ENCODE measurements around the gene FLVCR2. TPM values are rescaled to one million over a fixed set of nuclear protein-coding genes. Genes with fewer than 3 reads are reported as not detected.

FLVCR2 gene
- total RNA-seq, 6 experiments from 2014 or later = 0.27 to 3.1 (median 1.8) TPM

DNA sequence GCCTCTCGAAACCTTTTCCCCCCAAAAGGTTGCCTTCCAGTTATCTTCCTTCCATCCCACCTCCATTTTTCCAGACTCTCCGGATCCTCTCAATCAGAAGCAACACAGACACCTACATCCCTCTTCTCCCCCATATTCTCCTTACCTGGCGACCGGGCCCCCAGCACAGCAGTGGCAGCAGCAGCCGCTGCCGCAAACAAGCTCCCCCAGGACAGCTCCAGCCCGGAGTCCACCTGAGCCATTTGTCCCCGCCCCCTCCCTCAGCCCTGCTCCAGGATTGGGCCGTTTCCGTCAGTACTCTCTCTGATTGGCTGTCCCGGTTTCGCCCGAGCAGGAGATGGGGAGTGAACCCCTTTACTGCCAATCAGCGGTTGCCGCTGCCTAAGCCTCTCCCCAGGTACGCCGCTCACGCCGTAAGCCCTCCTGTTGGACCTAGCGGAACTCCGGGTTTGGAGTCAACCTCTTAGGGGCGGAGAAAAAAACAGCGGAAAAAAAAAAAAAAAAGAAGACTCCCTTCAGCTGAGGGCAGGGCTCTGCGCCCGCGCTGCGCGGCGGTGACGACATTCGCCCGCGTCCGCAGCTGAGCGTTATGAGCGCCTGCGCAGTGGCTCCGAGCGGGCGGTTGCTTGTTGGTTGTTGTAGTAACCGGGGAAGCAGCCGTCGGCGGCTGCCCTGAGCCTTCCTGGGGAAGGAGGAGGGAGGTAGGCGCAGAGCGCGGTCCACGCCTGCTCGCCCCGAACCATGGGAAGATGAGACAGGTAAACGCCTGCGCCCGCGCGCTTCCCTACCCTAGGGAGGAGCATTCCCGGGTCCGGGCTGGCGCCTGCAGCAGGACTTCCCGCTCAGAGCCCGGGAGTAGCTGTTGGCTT lies 82.4 kb downstream of the FLVCR2 start, which contains the start of the genes ERG28 and TTLL5:
ERG28 (minus strand) TSS at position 247 of the 869 bp plus-strand sequence. CDS start 3,374 bp downstream, outside the sequence.
TTLL5 (plus strand) TSS at position 617 of the 869 bp plus-strand sequence. CDS start 1,904 bp downstream, outside the sequence.
- H3K36me3 Mint-ChIP-seq (ENCODE audit: low read depth) = no peaks in the 10 kb centered on the region
- no peaks in the 10 kb centered on the region for H3K9me3 Mint-ChIP-seq
- DNase-seq = peak; percentile 98
- H3K27me3 Mint-ChIP-seq (ENCODE audit: insufficient read depth) = peaks cover 2% of the 10 kb centered on the region; the same call in 1 of the 2 replicates
- peak within 1 kb of the TSS; percentile 99 for H3K4me3 Mint-ChIP-seq
- peak within 1 kb of the TSS; percentile 92 for H3K27ac Mint-ChIP-seq
- H3K4me1 Mint-ChIP-seq (ENCODE audit: low read depth) = peaks cover 26% of the 10 kb centered on the region
- no peak for TF ChIP-seq CTCF (IDR thresholded peaks at IDR 0.05)

DNA sequence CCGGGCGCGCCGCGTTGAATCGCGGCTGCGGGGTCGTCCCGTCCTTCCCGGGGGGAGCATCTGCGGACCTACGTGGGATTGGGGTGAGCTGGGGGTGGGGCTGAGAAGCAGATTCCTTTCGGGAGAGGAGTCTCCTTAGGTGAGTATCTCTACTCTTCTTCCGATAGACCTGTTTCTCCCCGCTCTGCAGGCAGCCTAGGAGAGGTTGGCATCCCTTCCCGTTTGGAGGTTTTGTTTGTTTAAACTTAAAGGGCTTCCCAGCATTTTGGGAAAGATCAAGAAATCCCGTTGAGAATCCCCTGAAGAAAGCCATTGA lies 83.0 kb downstream of the FLVCR2 start:
- H3K4me3 Mint-ChIP-seq = peak overlapping the region; percentile 99
- no peaks in the 10 kb centered on the region for H3K36me3 Mint-ChIP-seq (ENCODE audit: low read depth)
- H3K27ac Mint-ChIP-seq = peak overlapping the region; percentile 92
- no peaks in the 10 kb centered on the region for H3K9me3 Mint-ChIP-seq
- TF ChIP-seq CTCF (IDR thresholded peaks at IDR 0.05) = no peak
- H3K27me3 Mint-ChIP-seq (ENCODE audit: insufficient read depth) = peaks cover 2% of the 10 kb centered on the region; the same call in 1 of the 2 replicates
- no peak for DNase-seq
- peaks cover 26% of the 10 kb centered on the region for H3K4me1 Mint-ChIP-seq (ENCODE audit: low read depth)

- TF ChIP-seq CTCF (IDR thresholded peaks at IDR 0.05) = no peak
- H3K36me3 Mint-ChIP-seq (ENCODE audit: low read depth) = no peaks in the 10 kb centered on the region
- H3K27me3 Mint-ChIP-seq (ENCODE audit: insufficient read depth) = peaks cover 2% of the 10 kb centered on the region; the same call in 1 of the 2 replicates
- no peak overlapping the region for H3K27ac Mint-ChIP-seq
- no peak for DNase-seq
- peak overlapping the region; percentile 49 for H3K4me3 Mint-ChIP-seq
- no peaks in the 10 kb centered on the region for H3K9me3 Mint-ChIP-seq
- H3K4me1 Mint-ChIP-seq (ENCODE audit: low read depth) = peaks cover 26% of the 10 kb centered on the region
Measured at GRCh38 chr14:75662966-75663365, 84.5 kb downstream of the FLVCR2 start.

DNA sequence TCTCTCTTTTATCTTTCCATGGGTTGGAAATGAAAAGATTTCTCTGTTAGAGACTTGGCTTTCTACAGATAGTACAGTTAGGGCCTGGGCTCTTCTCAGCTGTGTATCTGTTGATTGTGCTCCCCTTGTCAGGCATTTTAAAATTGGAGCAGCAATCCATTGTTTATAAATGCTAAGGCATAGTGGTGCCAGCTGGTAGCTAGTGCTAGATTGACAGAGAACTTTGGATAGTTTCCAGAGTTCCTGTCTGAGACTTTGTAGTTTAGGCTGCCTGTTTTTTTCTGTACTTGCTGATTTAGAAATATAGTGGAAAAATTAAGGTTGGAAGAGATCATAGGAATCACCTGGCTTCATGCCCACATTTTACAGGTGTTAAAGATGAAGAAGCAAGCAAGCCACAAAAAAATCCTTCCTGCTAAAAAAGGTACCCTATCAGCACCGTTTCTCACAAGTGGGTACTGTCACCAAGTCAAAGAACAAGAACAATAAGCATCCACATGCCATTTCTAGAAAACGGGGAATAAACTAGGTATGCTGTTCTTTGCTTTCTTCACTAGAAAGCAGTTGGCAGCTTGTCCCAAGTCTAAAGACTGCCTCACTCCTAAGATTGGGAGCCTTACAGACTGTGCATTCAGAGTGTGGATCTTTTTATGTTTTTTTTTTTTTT lies 88.8 kb downstream of the FLVCR2 start:
- no peaks in the 10 kb centered on the region; the same call in 1 of the 2 replicates for H3K27me3 Mint-ChIP-seq (ENCODE audit: insufficient read depth)
- H3K4me1 Mint-ChIP-seq (ENCODE audit: low read depth) = peaks cover 8% of the 10 kb centered on the region

More for the DNA sequence above, 88.8 kb downstream of the FLVCR2 start:
- Mint-ChIP-seq H3K36me3 (ENCODE audit: low read depth) (peaks cover 14% of the 10 kb centered on the region), H3K4me3 (no peak overlapping the region), H3K27ac (no peak overlapping the region), H3K9me3 (no peaks in the 10 kb centered on the region)
- no peak for TF ChIP-seq CTCF (IDR thresholded peaks at IDR 0.05)
- DNase-seq = no peak

Data from HFFc6 (cell line).